Mesothelial cell of epicardium (in vitro differentiated cells): Measurements from ENCODE around the gene ESYT2. TPM values are rescaled to one million over a fixed set of nuclear protein-coding genes. Genes with fewer than 3 reads are reported as not detected.

ENCODE experiments used
- DNase-seq, 2 experiments: peaks; one replicate each; pipeline ENCODE4 v3.0.0; 2021; ENCODE audit warnings: low spot score in 2 of 2; ENCODE audit not compliant: unreplicated experiment in 2 of 2
- H3K27ac Mint-ChIP-seq: 2 replicates; pipeline ENCODE4 v1.8.0; 2021; ENCODE audit warnings: mixed read lengths
- H3K27me3 Mint-ChIP-seq: 2 replicates; pipeline ENCODE4 v1.8.0; 2021; ENCODE audit warnings: low read depth, mixed read lengths
- H3K36me3 Mint-ChIP-seq: 2 replicates; pipeline ENCODE4 v1.8.0; 2021; ENCODE audit warnings: mixed read lengths
- H3K4me1 Mint-ChIP-seq: 2 replicates; pipeline ENCODE4 v1.8.0; 2021; ENCODE audit warnings: mixed read lengths
- H3K4me3 Mint-ChIP-seq: 2 replicates; pipeline ENCODE4 v1.8.0; 2021; ENCODE audit warnings: mild to moderate bottlenecking, moderate library complexity, mixed read lengths
- H3K9me3 Mint-ChIP-seq: 2 replicates; pipeline ENCODE4 v1.8.0; 2021; ENCODE audit warnings: mixed read lengths
- CTCF ChIP-seq: fragments of 200-600 bp; sonication (generic); IDR thresholded peaks from one replicate; pipeline ENCODE4 v1.5.0; 2021; ENCODE audit warnings: antibody characterized with exemption; ENCODE audit not compliant: unreplicated experiment
- total RNA-seq: library from RNA; stranded (reverse); gene quantifications from 3 replicates; pipeline ENCODE4 v1.2.1, GENCODE V29; 2021

Gene ESYT2
- total RNA-seq, 1 donor from 2014 or later: 37.1 TPM

DNA sequence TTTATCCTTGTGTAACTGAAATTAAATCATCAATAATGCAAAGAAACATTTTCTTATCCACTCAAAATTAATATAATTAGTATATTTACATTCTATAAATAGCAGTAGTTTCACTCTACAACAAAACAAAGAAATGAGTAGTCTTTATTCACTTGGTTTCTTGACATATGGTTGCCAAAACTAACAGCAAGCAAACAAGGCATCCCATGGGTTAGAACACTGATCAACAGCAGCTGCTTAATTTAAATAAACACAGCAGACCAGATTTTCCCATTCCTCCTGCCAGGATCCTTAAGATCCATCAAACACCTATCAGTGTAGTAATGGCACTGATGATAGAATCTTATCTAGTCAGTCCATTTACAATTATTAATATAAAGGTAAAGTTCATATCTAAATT, 146.9 kb downstream of the ESYT2 start:
- Mint-ChIP-seq H3K36me3 (peaks cover 8% of the 10 kb centered on the region), H3K4me1 (no peaks in the 10 kb centered on the region), H3K27ac (no peak overlapping the region), H3K9me3 (no peaks in the 10 kb centered on the region), H3K27me3 (no peaks in the 10 kb centered on the region), H3K4me3 (no peak overlapping the region)
- no peak for DNase-seq
- TF ChIP-seq CTCF: no peak

Other genes with a start within 250 kb of the ESYT2 start
- gene PTPRN2, start 241.7 kb downstream of the ESYT2 start, total RNA-seq: 2.1 to 2.2 TPM (median 2.2 TPM) in 3 replicates
- 21.2 to 26.6 TPM (median 22.5 TPM) in 3 replicates for gene NCAPG2, start 124.7 kb downstream of the ESYT2 start, total RNA-seq
- 31.1 to 36.2 TPM (median 36.0 TPM) in 3 replicates for gene DYNC2I1, start 27.0 kb upstream of the ESYT2 start, total RNA-seq